Activated CD4-positive, alpha-beta T cell treated with anti-CD3 and anti-CD28 coated beads for 1 hour (primary cell): ENCODE measurements around the gene UBE3D.
A peak's percentile ranks its signal among the peaks of the same experiment; 100 is the strongest.

Experiments
- DNase-seq: peaks from one replicate; pipeline ENCODE4 v3.0.0-alpha.2; 2020

The UBE3D gene

GRCh38 chr6:83065511-83066192 is at the start of gene UBE3D:
TSS of gene UBE3D (minus strand) at chr6:83065841. CDS start at chr6:83065718, 123 bp downstream.
- DNase-seq: peak; percentile 85

- DNase-seq: no peak
Measured at GRCh38 chr6:83114164-83114563, 48.5 kb upstream of the UBE3D start.

- DNase-seq: no peak
Measured at GRCh38 chr6:83113258-83113657, 47.6 kb upstream of the UBE3D start.

- no peak for DNase-seq
Measured at GRCh38 chr6:83108378-83108777, 42.7 kb upstream of the UBE3D start.

GRCh38 chr6:83098589-83098988 is 32.9 kb upstream of the UBE3D start:
- no peak for DNase-seq

- no peak for DNase-seq
Measured at GRCh38 chr6:83097675-83098074, 32.0 kb upstream of the UBE3D start.

- no peak for DNase-seq
Measured at GRCh38 chr6:83097204-83097603, 31.6 kb upstream of the UBE3D start.

GRCh38 chr6:83096791-83097190 is 31.1 kb upstream of the UBE3D start:
- DNase-seq: no peak

GRCh38 chr6:83092756-83093399 is 27.2 kb upstream of the UBE3D start:
- DNase-seq: no peak

- no peak for DNase-seq
Measured at GRCh38 chr6:83086751-83087150, 21.1 kb upstream of the UBE3D start.

- DNase-seq: no peak
Measured at GRCh38 chr6:83083476-83083875, 17.8 kb upstream of the UBE3D start.

- no peak for DNase-seq
Measured at GRCh38 chr6:83073615-83074014, 8.0 kb upstream of the UBE3D start.

GRCh38 chr6:83072726-83073125 is 7.1 kb upstream of the UBE3D start:
- DNase-seq: no peak

GRCh38 chr6:83071707-83072106 is 6.1 kb upstream of the UBE3D start:
- DNase-seq: no peak

- DNase-seq: no peak
Measured at GRCh38 chr6:83071023-83071422, 5.4 kb upstream of the UBE3D start.

GRCh38 chr6:83069633-83070032 is 4.0 kb upstream of the UBE3D start:
- DNase-seq: no peak

GRCh38 chr6:83068616-83069015 is 3.0 kb upstream of the UBE3D start:
- DNase-seq: no peak

- DNase-seq: peak; percentile 93
Measured at GRCh38 chr6:83067448-83068439, 2.1 kb upstream of the UBE3D start, which contains the start of gene DOP1A. TSS of gene DOP1A (plus strand) at chr6:83067671. CDS start at chr6:83096978, 29,307 bp downstream.

GRCh38 chr6:83062225-83062624 is 3.4 kb downstream of the UBE3D start:
- no peak for DNase-seq

GRCh38 chr6:83061190-83061589 is 4.5 kb downstream of the UBE3D start:
- no peak for DNase-seq

GRCh38 chr6:83057705-83058321 is 7.8 kb downstream of the UBE3D start:
- no peak for DNase-seq

- DNase-seq: no peak
Measured at GRCh38 chr6:83055366-83055964, 10.2 kb downstream of the UBE3D start.
